Transverse colon (tissue), 3 donors: ENCODE measurements around the gene THEM5.

Source experiments
- CTCF ChIP-seq, 5 experiments: fragments of 200-600 bp in 3 of 5; fragments of 450-650 bp in 2 of 5; sonication (generic) in 3 of 5; IDR thresholded peaks; 1 replicate in 2 of 5; 2 replicates in 3 of 5; pipeline ENCODE4 v1.5.1; 2016 to 2017; ENCODE audit warnings: antibody characterized with exemption in 5 of 5, inconsistent platforms in 3 of 5, mild to moderate bottlenecking in 2 of 5, moderate library complexity in 1 of 5
- POLR2A ChIP-seq: fragments of 450-650 bp; IDR thresholded peaks from one replicate; pipeline ENCODE4 v1.6.1; 2016; ENCODE audit warnings: antibody characterized with exemption, mild to moderate bottlenecking, moderate library complexity

- TF ChIP-seq CTCF (IDR thresholded peaks at IDR 0.05) (no peak), POLR2A (no peak)
These were observed 17.9 kb downstream of the THEM5 start for GRCh38 chr1:151835596-151835995.
